ENCODE data around the gene SSTR3.

The SSTR3 gene

GRCh38 chr22:37195921-37196320, 16.4 kb downstream of the SSTR3 start:
- TF ChIP-seq EZH2phosphoT487 (conservative IDR thresholded peaks at IDR 0.05; ENCODE audit: low read length) (no peak), CTCF (IDR thresholded peaks at IDR 0.05; ENCODE audit: insufficient read depth, low read length, poor library complexity, severe bottlenecking) (no peak)
- no peak overlapping the region for H2AFZ ChIP-seq (ENCODE audit: low read depth, low read length, severe bottlenecking)
- H3K4me3 ChIP-seq (ENCODE audit: insufficient read depth, low read length, poor library complexity, severe bottlenecking), result no peak overlapping the region
- H3K27ac ChIP-seq (ENCODE audit: low read depth, low read length), result no peak overlapping the region
- H3K9me2 ChIP-seq (replicated peaks; ENCODE audit: insufficient read depth, low read length), result no peaks in the 10 kb centered on the region
- no peak overlapping the region for H3K9ac ChIP-seq (ENCODE audit: low read length)
- H3K4me2 ChIP-seq (ENCODE audit: low read depth, low read length, poor library complexity, severe bottlenecking), result no peak overlapping the region
- H3K27me3 ChIP-seq (ENCODE audit: low read length), result no peaks in the 10 kb centered on the region
- H4K20me1 ChIP-seq (ENCODE audit: low read depth, low read length), result no peaks in the 10 kb centered on the region
- no peaks in the 10 kb centered on the region for H3K79me2 ChIP-seq (ENCODE audit: insufficient read depth, low read length)
- H3K36me3 ChIP-seq (ENCODE audit: low read length), result no peaks in the 10 kb centered on the region; the same call in 1 of the 2 replicates
- H3F3A ChIP-seq (ENCODE audit: insufficient read depth), result no peaks in the 10 kb centered on the region
- H3K9me3 ChIP-seq (ENCODE audit: insufficient read depth, low read length), result peaks cover 13% of the 10 kb centered on the region; the same call in 1 of the 2 replicates

DNA sequence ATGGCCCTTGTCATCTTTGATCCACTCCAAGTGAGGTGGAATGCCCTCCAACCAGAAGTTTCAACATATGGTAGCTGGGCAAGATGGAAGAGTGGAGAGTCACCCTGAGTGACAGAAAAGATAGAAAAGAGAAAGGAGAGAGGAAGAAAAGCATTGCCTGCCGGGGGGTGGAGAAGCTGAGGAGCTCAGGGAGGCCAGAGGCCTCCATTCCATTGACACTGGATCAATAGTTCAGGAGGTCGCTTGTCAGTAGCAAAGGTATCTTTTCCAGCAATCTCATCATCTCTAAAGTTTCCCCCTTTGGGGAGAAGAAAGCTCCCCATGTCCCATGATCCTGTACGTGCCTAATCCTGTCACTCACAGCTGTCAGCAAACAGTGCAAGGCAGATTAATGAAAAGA, 17.5 kb downstream of the SSTR3 start:
- H3K27ac ChIP-seq (ENCODE audit: low read depth, low read length), result no peak overlapping the region
- no peak overlapping the region for H3K9ac ChIP-seq (ENCODE audit: low read length)
- H4K20me1 ChIP-seq (ENCODE audit: low read depth, low read length), result no peaks in the 10 kb centered on the region
- TF ChIP-seq EZH2phosphoT487 (conservative IDR thresholded peaks at IDR 0.05; ENCODE audit: low read length) (no peak), CTCF (IDR thresholded peaks at IDR 0.05; ENCODE audit: insufficient read depth, low read length, poor library complexity, severe bottlenecking) (no peak)
- no peak overlapping the region for H3K4me2 ChIP-seq (ENCODE audit: low read depth, low read length, poor library complexity, severe bottlenecking)
- H3K27me3 ChIP-seq (ENCODE audit: low read length), result no peaks in the 10 kb centered on the region
- peaks cover 13% of the 10 kb centered on the region; the same call in 1 of the 2 replicates for H3K9me3 ChIP-seq (ENCODE audit: insufficient read depth, low read length)
- no peaks in the 10 kb centered on the region for H3F3A ChIP-seq (ENCODE audit: insufficient read depth)
- H3K36me3 ChIP-seq (ENCODE audit: low read length), result no peaks in the 10 kb centered on the region; the same call in 1 of the 2 replicates
- H3K79me2 ChIP-seq (ENCODE audit: insufficient read depth, low read length), result no peaks in the 10 kb centered on the region
- no peak overlapping the region for H3K4me3 ChIP-seq (ENCODE audit: insufficient read depth, low read length, poor library complexity, severe bottlenecking)
- no peaks in the 10 kb centered on the region for H3K9me2 ChIP-seq (replicated peaks; ENCODE audit: insufficient read depth, low read length)
- H2AFZ ChIP-seq (ENCODE audit: low read depth, low read length, severe bottlenecking), result no peak overlapping the region

DNA sequence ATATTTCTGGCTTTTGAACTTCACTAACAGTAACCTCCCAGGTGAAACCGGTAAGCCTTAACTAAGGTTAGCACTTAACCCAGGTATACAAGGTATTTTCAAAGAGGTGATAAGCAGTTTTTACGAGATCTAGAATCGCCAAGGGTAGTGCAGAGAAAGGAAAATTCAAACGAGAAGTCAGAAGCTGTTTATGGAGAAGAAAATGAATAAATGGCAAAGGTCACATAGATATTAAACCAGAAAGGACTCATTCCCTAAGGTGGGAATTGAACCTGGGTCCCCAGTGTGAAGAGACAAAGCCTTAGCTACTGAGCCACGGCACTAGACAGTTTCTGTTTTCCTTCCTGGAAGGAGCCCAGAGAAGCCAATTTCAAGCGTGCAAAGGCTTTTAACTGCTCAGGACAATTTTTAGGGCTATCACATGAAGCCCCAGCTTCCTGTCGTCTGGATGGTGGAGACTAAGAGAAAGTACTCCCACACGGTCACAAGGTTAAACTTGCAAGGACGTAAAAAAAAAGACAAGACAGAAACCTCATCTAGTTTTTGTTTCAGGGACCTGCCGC, 18.6 kb downstream of the SSTR3 start:
- Histone ChIP-seq H3K4me2 (ENCODE audit: low read depth, low read length, poor library complexity, severe bottlenecking) (no peak overlapping the region), H4K20me1 (ENCODE audit: low read depth, low read length) (no peaks in the 10 kb centered on the region), H3K27me3 (ENCODE audit: low read length) (no peaks in the 10 kb centered on the region), H3K9me2 (replicated peaks; ENCODE audit: insufficient read depth, low read length) (no peaks in the 10 kb centered on the region), H3F3A (ENCODE audit: insufficient read depth) (no peaks in the 10 kb centered on the region), H3K9ac (ENCODE audit: low read length) (no peak overlapping the region), H3K79me2 (ENCODE audit: insufficient read depth, low read length) (no peaks in the 10 kb centered on the region), H3K9me3 (ENCODE audit: insufficient read depth, low read length) (peaks cover 13% of the 10 kb centered on the region; the same call in 1 of the 2 replicates), H2AFZ (ENCODE audit: low read depth, low read length, severe bottlenecking) (no peak overlapping the region), H3K4me3 (ENCODE audit: insufficient read depth, low read length, poor library complexity, severe bottlenecking) (no peak overlapping the region), H3K36me3 (ENCODE audit: low read length) (no peaks in the 10 kb centered on the region; the same call in 1 of the 2 replicates), H3K27ac (ENCODE audit: low read depth, low read length) (no peak overlapping the region)
- TF ChIP-seq CTCF (IDR thresholded peaks at IDR 0.05; ENCODE audit: insufficient read depth, low read length, poor library complexity, severe bottlenecking), result no peak
- no peak for TF ChIP-seq EZH2phosphoT487 (conservative IDR thresholded peaks at IDR 0.05; ENCODE audit: low read length)
